Spleen (tissue), 11 donors: ENCODE measurements around the gene PHYKPL. TPM values are rescaled to one million over a fixed set of nuclear protein-coding genes. Genes with fewer than 3 reads are reported as not detected.

Experiments
- DNase-seq: peaks from one replicate; pipeline ENCODE4 v3.0.0-alpha.2; 2020
- H3K27ac ChIP-seq, 8 donors: fragments of 200-600 bp; sonication (generic) in 7 of 8; 1 replicate in 4 of 8; 2 replicates in 4 of 8; pipeline versions ENCODE4 v1.5.0 to v1.8.0; 2016 to 2021; ENCODE audit warnings: inconsistent platforms in 4 of 8, mild to moderate bottlenecking in 4 of 8, moderate library complexity in 1 of 8
- H3K27me3 ChIP-seq, 7 donors: fragments of 200-600 bp; sonication (generic) in 6 of 7; replicated peaks in 1 of 7; 1 replicate in 4 of 7; 2 replicates in 3 of 7; pipeline versions ENCODE4 v1.5.0 to v1.8.0; 2016 to 2021; ENCODE audit warnings: inconsistent platforms in 3 of 7, mild to moderate bottlenecking in 1 of 7
- H3K36me3 ChIP-seq, 6 donors: fragments of 200-600 bp; sonication (generic) in 5 of 6; 1 replicate in 4 of 6; 2 replicates in 2 of 6; pipeline versions ENCODE4 v1.5.0 to v1.8.0; 2016 to 2021; ENCODE audit warnings: inconsistent platforms in 2 of 6
- H3K4me1 ChIP-seq, 6 donors: fragments of 200-600 bp; sonication (generic) in 5 of 6; 1 replicate in 3 of 6; 2 replicates in 3 of 6; pipeline versions ENCODE4 v1.5.0 to v1.8.0; 2016 to 2021; ENCODE audit warnings: inconsistent platforms in 3 of 6
- H3K4me3 ChIP-seq, 8 donors: fragments of 200-600 bp; sonication (generic) in 7 of 8; 1 replicate in 4 of 8; 2 replicates in 4 of 8; pipeline versions ENCODE4 v1.5.0 to v1.8.0; 2016 to 2021; ENCODE audit warnings: inconsistent platforms in 4 of 8, mild to moderate bottlenecking in 4 of 8, moderate library complexity in 2 of 8
- H3K9me3 ChIP-seq, 8 donors: fragments of 200-600 bp; sonication (generic) in 7 of 8; 1 replicate in 4 of 8; 2 replicates in 4 of 8; pipeline versions ENCODE4 v1.5.0 to v1.8.0; 2016 to 2021; ENCODE audit warnings: inconsistent platforms in 4 of 8
- POLR2A ChIP-seq, 3 donors: fragments of 450-650 bp; IDR thresholded peaks; one replicate each; pipeline ENCODE4 v1.5.1; 2017; ENCODE audit warnings: antibody characterized with exemption in 3 of 3, mild to moderate bottlenecking in 1 of 3
- POLR2AphosphoS5 ChIP-seq, 3 donors: sonication (generic); formaldehyde crosslinking; IDR thresholded peaks; one replicate each; pipeline ENCODE4 v1.5.1; 2017; ENCODE audit warnings: antibody characterized with exemption in 3 of 3
- WGBS, 5 donors: extraction: QIAGEN DNeasy Blood & Tissue Kit in 3 of 5; methylation state at CpG; one replicate each; pipeline versions ENCODE4 v1.1.5 to v1.1.7; 2013 to 2018; 5-methylcytosine and 5-hydroxymethylcytosine counted together
- intact Hi-C: fragments of 100-400 bp; cut with DNase I; formaldehyde crosslinking; loops from one replicate; pipeline ENCODE4 v1.15.0; 2023; ENCODE audit warnings: low total_unique reads
- polyA plus RNA-seq, 3 donors: library from polyadenylated mRNA; stranded (reverse); fragments of 200-250 nt; gene quantifications; one replicate each; pipeline ENCODE4 v1.2.1, GENCODE V29; 2013
- total RNA-seq, 7 donors: library from RNA; depleted of rRNA in 3 of 7; stranded (reverse); fragments of >200 nt in 3 of 7; fragmentation: NEBNext Ultra II Directional in 4 of 7; extraction: Animal tissue kit (Norgen Biotek cat#: 25700) in 4 of 7; gene quantifications; one replicate each; pipeline versions ENCODE4 v1.1.0 to v1.2.1, GENCODE V29; 2016 to 2021
- TF ChIP-seq, protein P1 (sequence below), 11 experiments: fragments of 200-600 bp in 7 of 11; fragments of 450-650 bp in 4 of 11; sonication (generic) in 4 of 11; IDR thresholded peaks in 8 of 11; conservative IDR thresholded peaks in 3 of 11; 1 replicate in 7 of 11; 2 replicates in 4 of 11; pipeline versions ENCODE4 v1.4.0 to v1.8.0; 2016 to 2021; ENCODE audit warnings: antibody characterized with exemption in 11 of 11, inconsistent platforms in 4 of 11, mild to moderate bottlenecking in 1 of 11
- donor health status: healthy with polysubstance abuse.
- donor health status: DM: no; HTN: no; CAD: no; lungs with moderate emphysema.
- donor health status: DM: no; HTN: no; CAD: no.
- donor health status: Bipolar disorder and iron deficiency.
- donor health status: healthy.
- donor health status: DM: no; HTN: no; CAD: no.
- donor health status: DM: yes; HTN: yes; CAD: no.

PHYKPL gene
- total and polyA plus RNA-seq, 10 donors: 46.9 to 209 (median 105) TPM

DNA sequence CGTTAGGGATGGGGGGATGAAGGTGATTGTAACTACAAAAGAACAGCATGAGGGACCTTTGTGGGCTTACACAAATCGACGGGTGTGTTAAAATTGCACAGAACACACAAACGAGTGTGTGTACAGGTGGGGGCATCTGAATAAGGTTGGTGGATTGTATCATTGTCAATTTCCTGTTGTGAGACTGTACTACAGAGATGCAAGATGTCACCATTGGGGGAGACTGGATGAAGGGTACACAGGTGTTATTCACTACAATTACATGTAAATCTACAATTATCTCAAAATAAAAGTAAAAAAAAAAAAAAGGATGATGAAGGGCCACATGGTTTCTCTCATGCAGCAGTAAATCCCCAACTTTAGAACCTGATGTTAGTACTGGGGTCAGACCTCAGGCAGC is 31.4 kb upstream of the PHYKPL start:
- Histone ChIP-seq H3K27ac (no peak overlapping the region), H3K27me3 (no peaks in the 10 kb centered on the region), H3K4me3 (no peak overlapping the region), H3K4me1 (no peaks in the 10 kb centered on the region), H3K36me3 (no peaks in the 10 kb centered on the region), H3K9me3 (no peaks in the 10 kb centered on the region)
- WGBS, 5 donors: 88 to 94% (median 92%) methylated on average over 4 of the region's 4 CpGs
- TF ChIP-seq, protein P1, sequence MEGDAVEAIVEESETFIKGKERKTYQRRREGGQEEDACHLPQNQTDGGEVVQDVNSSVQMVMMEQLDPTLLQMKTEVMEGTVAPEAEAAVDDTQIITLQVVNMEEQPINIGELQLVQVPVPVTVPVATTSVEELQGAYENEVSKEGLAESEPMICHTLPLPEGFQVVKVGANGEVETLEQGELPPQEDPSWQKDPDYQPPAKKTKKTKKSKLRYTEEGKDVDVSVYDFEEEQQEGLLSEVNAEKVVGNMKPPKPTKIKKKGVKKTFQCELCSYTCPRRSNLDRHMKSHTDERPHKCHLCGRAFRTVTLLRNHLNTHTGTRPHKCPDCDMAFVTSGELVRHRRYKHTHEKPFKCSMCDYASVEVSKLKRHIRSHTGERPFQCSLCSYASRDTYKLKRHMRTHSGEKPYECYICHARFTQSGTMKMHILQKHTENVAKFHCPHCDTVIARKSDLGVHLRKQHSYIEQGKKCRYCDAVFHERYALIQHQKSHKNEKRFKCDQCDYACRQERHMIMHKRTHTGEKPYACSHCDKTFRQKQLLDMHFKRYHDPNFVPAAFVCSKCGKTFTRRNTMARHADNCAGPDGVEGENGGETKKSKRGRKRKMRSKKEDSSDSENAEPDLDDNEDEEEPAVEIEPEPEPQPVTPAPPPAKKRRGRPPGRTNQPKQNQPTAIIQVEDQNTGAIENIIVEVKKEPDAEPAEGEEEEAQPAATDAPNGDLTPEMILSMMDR (IDR thresholded peaks at IDR 0.05 in 8 of 11, conservative IDR thresholded peaks at IDR 0.05 in 3 of 11): no peak
- TF ChIP-seq POLR2AphosphoS5 (IDR thresholded peaks at IDR 0.05): no peak
- no peak for TF ChIP-seq POLR2A (IDR thresholded peaks at IDR 0.05)
- intact Hi-C loops: no loop called here
- DNase-seq: no peak

DNA sequence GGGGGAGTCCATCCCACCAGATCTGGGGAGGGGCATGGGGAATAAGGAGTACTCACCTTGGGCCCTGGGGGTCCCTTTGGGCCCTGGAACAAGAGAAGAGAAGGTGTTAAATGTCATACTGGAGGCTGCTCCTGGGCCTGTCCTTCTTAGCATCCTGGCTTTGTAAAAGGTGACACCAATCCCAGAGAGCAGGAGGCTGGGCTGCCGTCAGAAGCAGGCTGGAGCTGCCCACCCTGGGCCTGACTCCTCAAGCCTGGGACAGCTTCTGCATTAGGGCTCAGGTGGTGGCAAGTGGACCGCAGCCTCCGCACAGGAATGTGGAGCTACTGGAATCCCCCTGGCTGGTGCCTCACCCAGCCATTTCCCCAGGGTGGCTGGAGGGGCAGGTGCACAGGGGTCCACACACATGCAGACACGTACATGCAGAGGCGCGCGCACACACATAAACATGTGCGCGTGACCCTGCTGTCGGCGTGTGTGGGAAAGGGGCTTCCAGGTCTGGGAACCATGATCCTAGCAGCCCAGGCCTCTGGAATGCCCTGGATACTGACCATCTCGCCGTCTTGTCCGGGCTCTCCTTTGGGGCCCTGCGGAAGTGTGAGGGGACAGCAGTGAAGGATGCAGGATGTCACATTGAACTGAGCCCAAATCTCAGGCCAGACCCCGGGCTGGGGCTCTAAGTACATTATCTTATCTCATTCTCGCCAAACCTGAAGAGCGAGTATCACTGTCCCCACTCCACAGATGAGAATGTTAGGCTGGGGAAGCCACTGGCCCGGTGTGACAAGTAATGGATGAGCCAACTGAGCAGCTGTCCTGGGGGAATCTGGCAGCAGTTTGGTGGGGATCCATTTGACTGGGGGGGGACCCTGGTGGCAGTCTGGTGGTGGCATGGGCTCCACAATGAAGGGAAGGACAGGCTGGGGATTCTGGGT is 29.3 kb upstream of the PHYKPL start:
- DNase-seq: no peak
- intact Hi-C loops: no loop called here
- WGBS, 5 donors: 92 to 95% (median 95%) methylated on average over 9 to 19 of the region's 19 CpGs

DNA sequence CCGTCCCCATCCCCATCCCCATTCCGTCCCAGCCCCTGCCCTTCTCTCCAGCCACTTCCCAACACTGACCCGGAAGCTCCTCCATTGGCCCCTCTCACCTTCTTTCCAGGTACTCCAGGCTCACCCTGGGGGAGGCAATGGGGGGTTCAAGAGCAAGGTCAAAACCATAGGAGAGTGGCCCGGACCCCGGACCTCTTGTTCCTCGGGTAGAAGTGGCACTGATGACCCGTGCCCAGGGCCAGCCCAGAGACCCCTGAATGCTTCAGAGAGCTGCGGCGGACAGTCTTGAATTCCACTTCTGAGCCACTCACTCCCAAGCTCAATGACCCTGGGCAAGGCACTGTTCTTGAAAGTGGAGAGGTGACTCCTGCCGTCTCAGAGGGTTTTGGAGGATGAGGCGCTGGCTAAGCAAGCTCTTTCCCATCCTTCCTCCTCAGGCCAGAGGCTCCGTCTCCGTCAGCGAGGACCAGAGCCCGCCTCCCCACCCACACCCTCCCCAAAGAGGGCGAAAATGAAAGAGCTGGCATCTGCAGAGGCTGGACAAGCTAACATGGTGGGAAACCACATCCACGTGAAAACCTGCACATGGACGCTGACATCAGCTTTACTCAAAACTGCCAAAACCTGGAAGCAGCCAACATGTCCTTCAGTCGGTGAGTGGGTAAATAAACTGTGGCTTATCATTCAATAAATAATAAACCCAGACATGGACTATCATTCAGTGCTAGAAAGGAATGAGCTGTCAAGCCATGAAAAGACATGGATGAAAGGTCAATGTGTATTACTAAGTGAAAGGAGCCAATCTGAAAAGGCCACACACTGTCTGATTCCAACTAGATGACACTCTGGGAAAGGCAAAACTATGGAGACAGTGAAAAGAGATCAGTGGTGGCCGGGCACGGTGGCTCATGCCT is 27.3 kb upstream of the PHYKPL start:
- 77 to 85% (median 83%) methylated on average over 19 to 21 of the region's 21 CpGs for WGBS, 5 donors
- TF ChIP-seq POLR2A (IDR thresholded peaks at IDR 0.05): no peak
- TF ChIP-seq, protein P1 (IDR thresholded peaks at IDR 0.05 in 8 of 11, conservative IDR thresholded peaks at IDR 0.05 in 3 of 11): no peak
- no peak for TF ChIP-seq POLR2AphosphoS5 (IDR thresholded peaks at IDR 0.05)
- DNase-seq: no peak

More for the DNA sequence above, 29.3 kb upstream of the PHYKPL start:
- Histone ChIP-seq H3K27ac (no peak overlapping the region), H3K9me3 (no peaks in the 10 kb centered on the region), H3K4me3 (no peak overlapping the region), H3K27me3 (no peaks in the 10 kb centered on the region), H3K36me3 (no peaks in the 10 kb centered on the region), H3K4me1 (no peaks in the 10 kb centered on the region)
- TF ChIP-seq, protein P1 (IDR thresholded peaks at IDR 0.05 in 8 of 11, conservative IDR thresholded peaks at IDR 0.05 in 3 of 11): no peak
- no peak for TF ChIP-seq POLR2A (IDR thresholded peaks at IDR 0.05)
- no peak for TF ChIP-seq POLR2AphosphoS5 (IDR thresholded peaks at IDR 0.05)

More for the DNA sequence above, 27.3 kb upstream of the PHYKPL start:
- no peak overlapping the region for H3K27ac ChIP-seq
- no peaks in the 10 kb centered on the region for H3K36me3 ChIP-seq
- no peaks in the 10 kb centered on the region for H3K9me3 ChIP-seq
- H3K27me3 ChIP-seq: no peaks in the 10 kb centered on the region
- intact Hi-C loops: no loop called here
- H3K4me3 ChIP-seq: no peak overlapping the region
- no peaks in the 10 kb centered on the region for H3K4me1 ChIP-seq
